Ascending aorta (tissue), 2 donors: ENCODE results near the gene MLANA. TPM values are rescaled to one million over a fixed set of nuclear protein-coding genes. Genes with fewer than 3 reads are reported as not detected.

Experiments
- DNase-seq, 2 donors: peaks; one replicate each; pipeline ENCODE4 v3.0.0-alpha.2; 2019; ENCODE audit warnings: low spot score in 2 of 2
- H3K27ac ChIP-seq, 2 donors: fragments of 200-600 bp; sonication (generic); one replicate each; pipeline ENCODE4 v1.5.1; 2016 to 2017; ENCODE audit warnings: mild to moderate bottlenecking in 1 of 2
- H3K27me3 ChIP-seq: fragments of 200-600 bp; sonication (generic); one replicate; pipeline ENCODE4 v1.5.1; 2017
- H3K36me3 ChIP-seq, 2 donors: fragments of 200-600 bp; sonication (generic); one replicate each; pipeline ENCODE4 v1.5.1; 2016
- H3K4me1 ChIP-seq, 2 donors: fragments of 200-600 bp; sonication (generic); one replicate each; pipeline ENCODE4 v1.5.1; 2016 to 2017; ENCODE audit warnings: mild to moderate bottlenecking in 1 of 2
- H3K4me3 ChIP-seq, 2 donors: fragments of 200-600 bp; sonication (generic); one replicate each; pipeline ENCODE4 v1.5.1; 2016 to 2017; ENCODE audit warnings: mild to moderate bottlenecking in 1 of 2
- H3K9me3 ChIP-seq, 2 donors: fragments of 200-600 bp; sonication (generic); one replicate each; pipeline ENCODE4 v1.5.1; 2016
- intact Hi-C: fragments of 100-400 bp; cut with DNase I; formaldehyde crosslinking; loops from one replicate; pipeline ENCODE4 v1.15.1; 2023
- total RNA-seq: library from RNA; depleted of rRNA; stranded (reverse); fragments of >200 nt; gene quantifications from one replicate; pipeline ENCODE4 v1.1.0, GENCODE V29; 2016
- TF ChIP-seq, protein P1 (sequence below), 3 experiments: fragments of 200-600 bp in 2 of 3; fragments of 450-650 bp in 1 of 3; sonication (generic) in 2 of 3; IDR thresholded peaks; one replicate each; pipeline ENCODE4 v1.5.1; 2016 to 2019; ENCODE audit warnings: antibody characterized with exemption in 3 of 3, mild to moderate bottlenecking in 1 of 3, moderate library complexity in 1 of 3

Gene MLANA
- total RNA-seq, 1 donor from 2014 or later, result not detected

GRCh38 chr9:5953743-5954707 is 63.3 kb downstream of the MLANA start:
- DNase-seq, result no peak
- intact Hi-C loops, result no loop called here
- H3K27ac ChIP-seq, result no peak overlapping the region
- no peaks in the 10 kb centered on the region for H3K9me3 ChIP-seq
- TF ChIP-seq, protein P1, sequence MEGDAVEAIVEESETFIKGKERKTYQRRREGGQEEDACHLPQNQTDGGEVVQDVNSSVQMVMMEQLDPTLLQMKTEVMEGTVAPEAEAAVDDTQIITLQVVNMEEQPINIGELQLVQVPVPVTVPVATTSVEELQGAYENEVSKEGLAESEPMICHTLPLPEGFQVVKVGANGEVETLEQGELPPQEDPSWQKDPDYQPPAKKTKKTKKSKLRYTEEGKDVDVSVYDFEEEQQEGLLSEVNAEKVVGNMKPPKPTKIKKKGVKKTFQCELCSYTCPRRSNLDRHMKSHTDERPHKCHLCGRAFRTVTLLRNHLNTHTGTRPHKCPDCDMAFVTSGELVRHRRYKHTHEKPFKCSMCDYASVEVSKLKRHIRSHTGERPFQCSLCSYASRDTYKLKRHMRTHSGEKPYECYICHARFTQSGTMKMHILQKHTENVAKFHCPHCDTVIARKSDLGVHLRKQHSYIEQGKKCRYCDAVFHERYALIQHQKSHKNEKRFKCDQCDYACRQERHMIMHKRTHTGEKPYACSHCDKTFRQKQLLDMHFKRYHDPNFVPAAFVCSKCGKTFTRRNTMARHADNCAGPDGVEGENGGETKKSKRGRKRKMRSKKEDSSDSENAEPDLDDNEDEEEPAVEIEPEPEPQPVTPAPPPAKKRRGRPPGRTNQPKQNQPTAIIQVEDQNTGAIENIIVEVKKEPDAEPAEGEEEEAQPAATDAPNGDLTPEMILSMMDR (IDR thresholded peaks at IDR 0.05), result no peak
- H3K36me3 ChIP-seq, result no peaks in the 10 kb centered on the region
- H3K27me3 ChIP-seq, result no peaks in the 10 kb centered on the region
- H3K4me1 ChIP-seq, result no peaks in the 10 kb centered on the region
- no peak overlapping the region for H3K4me3 ChIP-seq

GRCh38 chr9:5957166-5957565 is 66.5 kb downstream of the MLANA start:
- no peak for DNase-seq
- TF ChIP-seq, protein P1 (IDR thresholded peaks at IDR 0.05), result no peak
- no peaks in the 10 kb centered on the region for H3K27me3 ChIP-seq
- no peaks in the 10 kb centered on the region for H3K9me3 ChIP-seq
- intact Hi-C loops, result no loop called here
- H3K4me3 ChIP-seq, result no peak overlapping the region
- no peaks in the 10 kb centered on the region for H3K4me1 ChIP-seq
- H3K27ac ChIP-seq, result no peak overlapping the region
- no peaks in the 10 kb centered on the region for H3K36me3 ChIP-seq

- no peak for DNase-seq
- H3K4me3 ChIP-seq, result no peak overlapping the region
- no peaks in the 10 kb centered on the region for H3K36me3 ChIP-seq
- intact Hi-C loops, result no loop called here
- H3K27ac ChIP-seq, result no peak overlapping the region
- no peaks in the 10 kb centered on the region for H3K4me1 ChIP-seq
- TF ChIP-seq, protein P1 (IDR thresholded peaks at IDR 0.05), result no peak
- H3K27me3 ChIP-seq, result no peaks in the 10 kb centered on the region
- H3K9me3 ChIP-seq, result no peaks in the 10 kb centered on the region
Measured at GRCh38 chr9:5958273-5958672, 67.6 kb downstream of the MLANA start.

Other genes with a start within 250 kb of the MLANA start
- gene ERMP1, start 57.8 kb upstream of the MLANA start, total RNA-seq, result 4.8 TPM
- 8.3 TPM for gene RANBP6, start 124.7 kb downstream of the MLANA start, total RNA-seq